ENCODE data around the gene DLG2. TPM values are rescaled to one million over a fixed set of nuclear protein-coding genes. Genes with fewer than 3 reads are reported as not detected.

The DLG2 gene
- total RNA-seq, 1 donor from 2014 or later: 2.1 TPM

DNA sequence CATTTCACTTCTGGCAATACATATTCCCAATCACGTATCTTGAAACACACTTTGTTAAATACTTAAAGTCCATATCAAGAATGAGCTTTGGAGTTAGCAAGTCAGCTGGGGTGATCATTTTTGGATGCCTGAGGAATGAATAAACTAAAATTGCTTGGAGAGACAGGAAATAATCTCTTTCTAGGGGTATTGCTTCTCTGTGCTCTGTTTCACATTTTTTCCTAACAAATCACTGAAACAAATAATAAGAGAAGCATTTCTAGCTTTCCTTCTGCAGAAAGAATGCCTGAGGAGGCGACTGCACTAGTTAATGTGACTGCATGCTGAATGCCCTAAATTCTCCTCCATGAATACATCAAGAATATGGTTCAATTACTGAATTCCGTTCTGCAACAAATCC, 1799.6 kb downstream of the DLG2 start:
- Mint-ChIP-seq H3K4me3 (no peak overlapping the region), H3K27me3 (ENCODE audit: low read depth) (no peaks in the 10 kb centered on the region), H3K4me1 (no peaks in the 10 kb centered on the region), H3K36me3 (ENCODE audit: low read depth) (no peaks in the 10 kb centered on the region), H3K27ac (ENCODE audit: unreplicated experiment) (no peak overlapping the region), H3K9me3 (no peaks in the 10 kb centered on the region)
- TF ChIP-seq, protein P1, sequence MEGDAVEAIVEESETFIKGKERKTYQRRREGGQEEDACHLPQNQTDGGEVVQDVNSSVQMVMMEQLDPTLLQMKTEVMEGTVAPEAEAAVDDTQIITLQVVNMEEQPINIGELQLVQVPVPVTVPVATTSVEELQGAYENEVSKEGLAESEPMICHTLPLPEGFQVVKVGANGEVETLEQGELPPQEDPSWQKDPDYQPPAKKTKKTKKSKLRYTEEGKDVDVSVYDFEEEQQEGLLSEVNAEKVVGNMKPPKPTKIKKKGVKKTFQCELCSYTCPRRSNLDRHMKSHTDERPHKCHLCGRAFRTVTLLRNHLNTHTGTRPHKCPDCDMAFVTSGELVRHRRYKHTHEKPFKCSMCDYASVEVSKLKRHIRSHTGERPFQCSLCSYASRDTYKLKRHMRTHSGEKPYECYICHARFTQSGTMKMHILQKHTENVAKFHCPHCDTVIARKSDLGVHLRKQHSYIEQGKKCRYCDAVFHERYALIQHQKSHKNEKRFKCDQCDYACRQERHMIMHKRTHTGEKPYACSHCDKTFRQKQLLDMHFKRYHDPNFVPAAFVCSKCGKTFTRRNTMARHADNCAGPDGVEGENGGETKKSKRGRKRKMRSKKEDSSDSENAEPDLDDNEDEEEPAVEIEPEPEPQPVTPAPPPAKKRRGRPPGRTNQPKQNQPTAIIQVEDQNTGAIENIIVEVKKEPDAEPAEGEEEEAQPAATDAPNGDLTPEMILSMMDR (conservative IDR thresholded peaks at IDR 0.05): no peak
- DNase-seq (ENCODE audit: low read depth, low spot score): no peak

- no peak overlapping the region for H3K27ac Mint-ChIP-seq (ENCODE audit: unreplicated experiment)
- H3K36me3 Mint-ChIP-seq (ENCODE audit: low read depth): no peaks in the 10 kb centered on the region
- no peak overlapping the region for H3K4me3 Mint-ChIP-seq
- TF ChIP-seq, protein P1 (conservative IDR thresholded peaks at IDR 0.05): no peak
- H3K27me3 Mint-ChIP-seq (ENCODE audit: low read depth): peaks cover 5% of the 10 kb centered on the region
- no peaks in the 10 kb centered on the region for H3K9me3 Mint-ChIP-seq
- H3K4me1 Mint-ChIP-seq: no peaks in the 10 kb centered on the region
- no peak for DNase-seq (ENCODE audit: low read depth, low spot score)
These were observed 1801.1 kb downstream of the DLG2 start for GRCh38 chr11:83826078-83826477.

- H3K9me3 Mint-ChIP-seq: no peaks in the 10 kb centered on the region
- H3K27ac Mint-ChIP-seq (ENCODE audit: unreplicated experiment): no peak overlapping the region
- no peaks in the 10 kb centered on the region for H3K4me1 Mint-ChIP-seq
- TF ChIP-seq, protein P1 (conservative IDR thresholded peaks at IDR 0.05): no peak
- H3K36me3 Mint-ChIP-seq (ENCODE audit: low read depth): no peaks in the 10 kb centered on the region
- peaks cover 5% of the 10 kb centered on the region for H3K27me3 Mint-ChIP-seq (ENCODE audit: low read depth)
- no peak for DNase-seq (ENCODE audit: low read depth, low spot score)
- no peak overlapping the region for H3K4me3 Mint-ChIP-seq
These were observed 1803.6 kb downstream of the DLG2 start for GRCh38 chr11:83823461-83824025.

DNA sequence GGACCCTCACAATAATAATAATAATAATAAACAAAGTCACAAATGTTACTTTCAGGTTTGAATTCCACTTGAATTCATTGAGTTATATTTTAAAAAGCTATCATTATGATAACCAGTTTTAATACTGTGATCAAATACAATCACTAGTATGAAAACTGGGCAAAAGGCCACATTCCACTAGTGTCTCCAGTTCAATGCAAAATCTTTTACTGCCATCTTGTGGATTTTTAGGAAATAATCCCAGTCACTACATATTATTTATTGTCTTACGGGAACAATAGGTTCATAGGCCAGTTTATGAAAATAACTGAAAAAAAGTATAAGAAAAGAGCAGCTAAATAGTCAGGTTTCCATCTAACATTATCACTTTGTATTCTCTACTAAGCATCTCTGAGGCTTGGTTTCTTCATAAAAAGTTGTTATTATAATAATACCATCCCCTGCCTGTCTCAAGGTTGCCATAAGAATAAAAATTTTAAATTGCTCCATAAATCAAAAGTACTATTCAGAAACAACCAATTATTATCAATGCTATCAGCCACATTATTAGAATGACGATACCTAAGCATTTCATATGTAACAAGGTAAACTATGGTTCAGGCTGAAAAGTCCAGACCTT, 1807.1 kb downstream of the DLG2 start:
- Mint-ChIP-seq H3K27me3 (ENCODE audit: low read depth) (peaks cover 5% of the 10 kb centered on the region), H3K36me3 (ENCODE audit: low read depth) (no peaks in the 10 kb centered on the region), H3K4me1 (no peaks in the 10 kb centered on the region), H3K4me3 (no peak overlapping the region), H3K9me3 (no peaks in the 10 kb centered on the region), H3K27ac (ENCODE audit: unreplicated experiment) (no peak overlapping the region)
- DNase-seq (ENCODE audit: low read depth, low spot score): no peak
- TF ChIP-seq, protein P1 (conservative IDR thresholded peaks at IDR 0.05): peak; percentile 85

GRCh38 chr11:83818349-83818748, 1808.8 kb downstream of the DLG2 start:
- peaks cover 5% of the 10 kb centered on the region for H3K27me3 Mint-ChIP-seq (ENCODE audit: low read depth)
- no peaks in the 10 kb centered on the region for H3K4me1 Mint-ChIP-seq
- H3K9me3 Mint-ChIP-seq: no peaks in the 10 kb centered on the region
- TF ChIP-seq, protein P1 (conservative IDR thresholded peaks at IDR 0.05): no peak
- DNase-seq (ENCODE audit: low read depth, low spot score): no peak
- no peak overlapping the region for H3K4me3 Mint-ChIP-seq
- H3K36me3 Mint-ChIP-seq (ENCODE audit: low read depth): no peaks in the 10 kb centered on the region
- no peak overlapping the region for H3K27ac Mint-ChIP-seq (ENCODE audit: unreplicated experiment)
